Keratinocyte (primary cell): ENCODE data around the gene LILRA6.

ENCODE experiments used
- EZH2 ChIP-seq: IDR thresholded peaks from one replicate; pipeline ENCODE4 v1.6.1; 2012; ENCODE audit warnings: inconsistent platforms, mild to moderate bottlenecking, low read length, moderate library complexity
- TF ChIP-seq, protein P1 (sequence below), 3 experiments: IDR thresholded peaks in 1 of 3; conservative IDR thresholded peaks in 1 of 3; optimal IDR thresholded peaks in 1 of 3; 2 replicates in 2 of 3; 3 replicates in 1 of 3; pipeline versions ENCODE3 to v1.5.1; 2011; ENCODE audit warnings: low read length in 3 of 3, mild to moderate bottlenecking in 3 of 3, moderate library complexity in 2 of 3, control low read depth in 1 of 3, inconsistent platforms in 1 of 3; ENCODE audit not compliant: insufficient read depth in 2 of 3; ENCODE audit errors: extremely low read depth in 1 of 3

DNA sequence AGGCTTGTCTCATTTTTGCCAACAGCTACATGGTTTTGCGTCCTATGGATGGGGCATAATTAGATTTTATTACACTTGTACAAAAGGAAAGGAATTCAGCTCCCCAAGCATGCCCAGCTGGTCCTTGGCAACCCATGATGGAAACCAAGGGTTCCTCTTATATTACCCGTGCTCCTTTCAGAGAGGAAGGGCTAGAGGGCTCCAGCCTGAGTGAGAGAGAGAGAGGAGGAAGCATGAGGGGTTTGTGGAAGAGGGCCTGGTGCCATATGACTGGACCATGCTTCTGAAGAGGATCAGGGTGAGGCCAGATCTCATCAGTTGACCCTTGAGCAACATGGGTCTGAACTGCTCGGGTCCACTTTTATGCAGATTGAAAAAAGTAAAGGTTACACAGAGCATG, 45.5 kb downstream of the LILRA6 start:
- TF ChIP-seq, protein P1, sequence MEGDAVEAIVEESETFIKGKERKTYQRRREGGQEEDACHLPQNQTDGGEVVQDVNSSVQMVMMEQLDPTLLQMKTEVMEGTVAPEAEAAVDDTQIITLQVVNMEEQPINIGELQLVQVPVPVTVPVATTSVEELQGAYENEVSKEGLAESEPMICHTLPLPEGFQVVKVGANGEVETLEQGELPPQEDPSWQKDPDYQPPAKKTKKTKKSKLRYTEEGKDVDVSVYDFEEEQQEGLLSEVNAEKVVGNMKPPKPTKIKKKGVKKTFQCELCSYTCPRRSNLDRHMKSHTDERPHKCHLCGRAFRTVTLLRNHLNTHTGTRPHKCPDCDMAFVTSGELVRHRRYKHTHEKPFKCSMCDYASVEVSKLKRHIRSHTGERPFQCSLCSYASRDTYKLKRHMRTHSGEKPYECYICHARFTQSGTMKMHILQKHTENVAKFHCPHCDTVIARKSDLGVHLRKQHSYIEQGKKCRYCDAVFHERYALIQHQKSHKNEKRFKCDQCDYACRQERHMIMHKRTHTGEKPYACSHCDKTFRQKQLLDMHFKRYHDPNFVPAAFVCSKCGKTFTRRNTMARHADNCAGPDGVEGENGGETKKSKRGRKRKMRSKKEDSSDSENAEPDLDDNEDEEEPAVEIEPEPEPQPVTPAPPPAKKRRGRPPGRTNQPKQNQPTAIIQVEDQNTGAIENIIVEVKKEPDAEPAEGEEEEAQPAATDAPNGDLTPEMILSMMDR (optimal IDR thresholded peaks at IDR 0.05 in 1 of 3, IDR thresholded peaks at IDR 0.05 in 1 of 3, conservative IDR thresholded peaks at IDR 0.05 in 1 of 3; ENCODE audit: extremely low read depth in 1 of 3, insufficient read depth in 2 of 3, low read length in 3 of 3), result no peak
- no peak for TF ChIP-seq EZH2
